ENCODE data around the gene TBCA. TPM values are rescaled to one million over a fixed set of nuclear protein-coding genes. Genes with fewer than 3 reads are reported as not detected.

TBCA gene, protein sequence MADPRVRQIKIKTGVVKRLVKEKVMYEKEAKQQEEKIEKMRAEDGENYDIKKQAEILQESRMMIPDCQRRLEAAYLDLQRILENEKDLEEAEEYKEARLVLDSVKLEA
- 142 and 199 TPM in 2 replicates for polyA plus RNA-seq (2012; rRNA removed)
- 233 and 412 TPM in 2 replicates for polyA plus RNA-seq (2012; cell fraction: cytosol; rRNA removed)
- 49.2 and 52.3 TPM in 2 replicates for polyA plus RNA-seq (2012; cell fraction: nucleus; rRNA removed)

DNA sequence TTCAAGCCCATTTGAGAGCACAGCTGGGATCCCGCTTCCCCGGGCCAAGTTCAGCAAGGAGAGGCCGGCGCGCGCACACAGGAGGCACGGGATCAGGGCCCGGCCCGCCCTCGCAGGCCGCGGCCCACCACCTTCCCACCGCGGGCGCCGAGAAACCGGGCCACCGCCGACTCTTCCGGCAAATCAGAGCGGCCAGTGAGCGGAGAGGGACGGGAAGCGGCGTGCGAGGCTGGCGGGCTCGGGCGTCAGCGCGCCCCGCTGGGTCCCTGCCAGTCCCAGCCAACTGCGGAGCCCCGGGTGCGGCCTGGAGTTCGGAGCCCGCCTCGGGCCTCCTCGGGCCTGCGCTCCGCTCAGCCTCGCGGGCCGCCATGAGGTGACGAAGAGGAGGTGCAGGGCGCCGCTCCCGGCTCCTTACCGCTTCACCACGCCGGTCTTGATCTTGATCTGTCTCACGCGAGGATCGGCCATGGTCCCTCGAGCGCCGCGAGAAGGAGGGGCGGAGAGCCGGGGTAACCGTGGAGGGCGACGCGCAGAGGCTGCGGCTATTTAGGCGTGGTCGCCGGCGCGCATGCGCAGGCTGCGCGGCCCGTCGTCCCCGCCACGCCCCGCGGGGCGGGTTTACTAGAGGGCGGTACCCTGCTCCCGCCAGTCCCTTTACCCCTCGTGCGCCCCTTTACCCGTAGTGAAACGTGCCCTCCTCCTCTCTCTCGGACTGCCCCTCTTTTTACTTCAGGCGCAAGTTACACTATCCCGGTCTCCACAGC is at the start of gene TBCA:
TBCA (minus strand) TSS at position 550 of the 764 bp plus-strand sequence; CDS start at position 468, 82 bp downstream.
- H3K4me1 ChIP-seq (ENCODE audit: control insufficient read depth in 1 of 2, insufficient read depth in 2 of 2, low read depth in 1 of 2, low read length in 1 of 2): peaks cover 0 to 14% of the 10 kb centered on the region in 2 experiments; a peak in 3 of 4 replicates
- TF ChIP-seq NRF1 (IDR thresholded peaks at IDR 0.05; ENCODE audit: low read depth, low read length) (peak; percentile 94), YY1 (IDR thresholded peaks at IDR 0.05; ENCODE audit: low read depth) (peak; percentile 73; the same call in 1 of the 2 replicates), RFX5 (IDR thresholded peaks at IDR 0.05; ENCODE audit: low read length) (no peak), POLR2AphosphoS5 (IDR thresholded peaks at IDR 0.05; ENCODE audit: low read depth, low read length) (peak; percentile 85), RCOR1 (IDR thresholded peaks at IDR 0.05; ENCODE audit: low read length) (no peak), TAF1 (IDR thresholded peaks at IDR 0.05; ENCODE audit: borderline replicate concordance, low read depth, low read length) (peak; percentile 54; the same call in 1 of the 2 replicates), CHD2 (IDR thresholded peaks at IDR 0.05; ENCODE audit: low read length, partially characterized antibody) (peak; percentile 7), MEF2A (IDR thresholded peaks at IDR 0.05; ENCODE audit: borderline replicate concordance, low read depth) (no peak), MXI1 (IDR thresholded peaks at IDR 0.05; ENCODE audit: low read depth, low read length) (peak; percentile 84; the same call in 1 of the 2 replicates), SMC3 (IDR thresholded peaks at IDR 0.05; ENCODE audit: low read depth, low read length) (no peak), GATA2 (CRISPR knock-in tag; IDR thresholded peaks at IDR 0.05) (peak; percentile 53), SIN3A (IDR thresholded peaks at IDR 0.05; ENCODE audit: borderline replicate concordance, low read depth, low read length) (0 out of 2 replicates have a peak, but pooled peaks have one; percentile 11)
- TF ChIP-seq, protein P1, sequence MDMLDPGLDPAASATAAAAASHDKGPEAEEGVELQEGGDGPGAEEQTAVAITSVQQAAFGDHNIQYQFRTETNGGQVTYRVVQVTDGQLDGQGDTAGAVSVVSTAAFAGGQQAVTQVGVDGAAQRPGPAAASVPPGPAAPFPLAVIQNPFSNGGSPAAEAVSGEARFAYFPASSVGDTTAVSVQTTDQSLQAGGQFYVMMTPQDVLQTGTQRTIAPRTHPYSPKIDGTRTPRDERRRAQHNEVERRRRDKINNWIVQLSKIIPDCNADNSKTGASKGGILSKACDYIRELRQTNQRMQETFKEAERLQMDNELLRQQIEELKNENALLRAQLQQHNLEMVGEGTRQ (IDR thresholded peaks at IDR 0.05; ENCODE audit: borderline replicate concordance, low read depth, low read length): peak; percentile 26; the same call in 1 of the 2 replicates
- TF ChIP-seq, protein P2, sequence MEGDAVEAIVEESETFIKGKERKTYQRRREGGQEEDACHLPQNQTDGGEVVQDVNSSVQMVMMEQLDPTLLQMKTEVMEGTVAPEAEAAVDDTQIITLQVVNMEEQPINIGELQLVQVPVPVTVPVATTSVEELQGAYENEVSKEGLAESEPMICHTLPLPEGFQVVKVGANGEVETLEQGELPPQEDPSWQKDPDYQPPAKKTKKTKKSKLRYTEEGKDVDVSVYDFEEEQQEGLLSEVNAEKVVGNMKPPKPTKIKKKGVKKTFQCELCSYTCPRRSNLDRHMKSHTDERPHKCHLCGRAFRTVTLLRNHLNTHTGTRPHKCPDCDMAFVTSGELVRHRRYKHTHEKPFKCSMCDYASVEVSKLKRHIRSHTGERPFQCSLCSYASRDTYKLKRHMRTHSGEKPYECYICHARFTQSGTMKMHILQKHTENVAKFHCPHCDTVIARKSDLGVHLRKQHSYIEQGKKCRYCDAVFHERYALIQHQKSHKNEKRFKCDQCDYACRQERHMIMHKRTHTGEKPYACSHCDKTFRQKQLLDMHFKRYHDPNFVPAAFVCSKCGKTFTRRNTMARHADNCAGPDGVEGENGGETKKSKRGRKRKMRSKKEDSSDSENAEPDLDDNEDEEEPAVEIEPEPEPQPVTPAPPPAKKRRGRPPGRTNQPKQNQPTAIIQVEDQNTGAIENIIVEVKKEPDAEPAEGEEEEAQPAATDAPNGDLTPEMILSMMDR (IDR thresholded peaks at IDR 0.05): peak; percentile 27; the same call in 1 of the 2 replicates
- TF ChIP-seq, protein P3, sequence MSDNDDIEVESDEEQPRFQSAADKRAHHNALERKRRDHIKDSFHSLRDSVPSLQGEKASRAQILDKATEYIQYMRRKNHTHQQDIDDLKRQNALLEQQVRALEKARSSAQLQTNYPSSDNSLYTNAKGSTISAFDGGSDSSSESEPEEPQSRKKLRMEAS (IDR thresholded peaks at IDR 0.05; ENCODE audit: low read depth): peak; percentile 80
- TF ChIP-seq, protein P4, sequence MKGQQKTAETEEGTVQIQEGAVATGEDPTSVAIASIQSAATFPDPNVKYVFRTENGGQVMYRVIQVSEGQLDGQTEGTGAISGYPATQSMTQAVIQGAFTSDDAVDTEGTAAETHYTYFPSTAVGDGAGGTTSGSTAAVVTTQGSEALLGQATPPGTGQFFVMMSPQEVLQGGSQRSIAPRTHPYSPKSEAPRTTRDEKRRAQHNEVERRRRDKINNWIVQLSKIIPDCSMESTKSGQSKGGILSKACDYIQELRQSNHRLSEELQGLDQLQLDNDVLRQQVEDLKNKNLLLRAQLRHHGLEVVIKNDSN (IDR thresholded peaks at IDR 0.05; ENCODE audit: borderline replicate concordance, low read depth): peak; percentile 89
- TF ChIP-seq, protein P5, sequence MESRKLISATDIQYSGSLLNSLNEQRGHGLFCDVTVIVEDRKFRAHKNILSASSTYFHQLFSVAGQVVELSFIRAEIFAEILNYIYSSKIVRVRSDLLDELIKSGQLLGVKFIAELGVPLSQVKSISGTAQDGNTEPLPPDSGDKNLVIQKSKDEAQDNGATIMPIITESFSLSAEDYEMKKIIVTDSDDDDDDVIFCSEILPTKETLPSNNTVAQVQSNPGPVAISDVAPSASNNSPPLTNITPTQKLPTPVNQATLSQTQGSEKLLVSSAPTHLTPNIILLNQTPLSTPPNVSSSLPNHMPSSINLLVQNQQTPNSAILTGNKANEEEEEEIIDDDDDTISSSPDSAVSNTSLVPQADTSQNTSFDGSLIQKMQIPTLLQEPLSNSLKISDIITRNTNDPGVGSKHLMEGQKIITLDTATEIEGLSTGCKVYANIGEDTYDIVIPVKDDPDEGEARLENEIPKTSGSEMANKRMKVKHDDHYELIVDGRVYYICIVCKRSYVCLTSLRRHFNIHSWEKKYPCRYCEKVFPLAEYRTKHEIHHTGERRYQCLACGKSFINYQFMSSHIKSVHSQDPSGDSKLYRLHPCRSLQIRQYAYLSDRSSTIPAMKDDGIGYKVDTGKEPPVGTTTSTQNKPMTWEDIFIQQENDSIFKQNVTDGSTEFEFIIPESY (IDR thresholded peaks at IDR 0.05; ENCODE audit: borderline replicate concordance, low read depth): no peak
- TF ChIP-seq, protein P6, sequence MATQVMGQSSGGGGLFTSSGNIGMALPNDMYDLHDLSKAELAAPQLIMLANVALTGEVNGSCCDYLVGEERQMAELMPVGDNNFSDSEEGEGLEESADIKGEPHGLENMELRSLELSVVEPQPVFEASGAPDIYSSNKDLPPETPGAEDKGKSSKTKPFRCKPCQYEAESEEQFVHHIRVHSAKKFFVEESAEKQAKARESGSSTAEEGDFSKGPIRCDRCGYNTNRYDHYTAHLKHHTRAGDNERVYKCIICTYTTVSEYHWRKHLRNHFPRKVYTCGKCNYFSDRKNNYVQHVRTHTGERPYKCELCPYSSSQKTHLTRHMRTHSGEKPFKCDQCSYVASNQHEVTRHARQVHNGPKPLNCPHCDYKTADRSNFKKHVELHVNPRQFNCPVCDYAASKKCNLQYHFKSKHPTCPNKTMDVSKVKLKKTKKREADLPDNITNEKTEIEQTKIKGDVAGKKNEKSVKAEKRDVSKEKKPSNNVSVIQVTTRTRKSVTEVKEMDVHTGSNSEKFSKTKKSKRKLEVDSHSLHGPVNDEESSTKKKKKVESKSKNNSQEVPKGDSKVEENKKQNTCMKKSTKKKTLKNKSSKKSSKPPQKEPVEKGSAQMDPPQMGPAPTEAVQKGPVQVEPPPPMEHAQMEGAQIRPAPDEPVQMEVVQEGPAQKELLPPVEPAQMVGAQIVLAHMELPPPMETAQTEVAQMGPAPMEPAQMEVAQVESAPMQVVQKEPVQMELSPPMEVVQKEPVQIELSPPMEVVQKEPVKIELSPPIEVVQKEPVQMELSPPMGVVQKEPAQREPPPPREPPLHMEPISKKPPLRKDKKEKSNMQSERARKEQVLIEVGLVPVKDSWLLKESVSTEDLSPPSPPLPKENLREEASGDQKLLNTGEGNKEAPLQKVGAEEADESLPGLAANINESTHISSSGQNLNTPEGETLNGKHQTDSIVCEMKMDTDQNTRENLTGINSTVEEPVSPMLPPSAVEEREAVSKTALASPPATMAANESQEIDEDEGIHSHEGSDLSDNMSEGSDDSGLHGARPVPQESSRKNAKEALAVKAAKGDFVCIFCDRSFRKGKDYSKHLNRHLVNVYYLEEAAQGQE (IDR thresholded peaks at IDR 0.05; ENCODE audit: low read depth, low read length): 0 out of 2 replicates have a peak, but pooled peaks have one; percentile 24
- H3K9ac ChIP-seq: peak within 1 kb of the TSS; percentile 93
- H3K79me2 ChIP-seq (ENCODE audit: insufficient read depth): peaks cover 49% of the 10 kb centered on the region
- no peaks in the 10 kb centered on the region for H3K9me3 ChIP-seq
- peak; percentile 94 for DNase-seq
- under 1% methylated on average over 17 of the region's 89 CpGs for WGBS (ENCODE audit: low lambda C conversion rate)
- H3K4me3 ChIP-seq (ENCODE audit: low read depth in 2 of 2, low read length in 1 of 2): peak within 1 kb of the TSS; percentile 65 to 89
- peak within 1 kb of the TSS; percentile 84 for H3K4me2 ChIP-seq
- H3F3A ChIP-seq (replicated peaks; ENCODE audit: insufficient read depth): peaks cover 5% of the 10 kb centered on the region
- peak within 1 kb of the TSS; percentile 93 for H2AFZ ChIP-seq (ENCODE audit: low read depth)
- H3K27me3 ChIP-seq (ENCODE audit: insufficient read depth): no peaks in the 10 kb centered on the region
- peaks cover 46% of the 10 kb centered on the region for H4K20me1 ChIP-seq (ENCODE audit: insufficient read depth)
- no peaks in the 10 kb centered on the region for H3K9me2 ChIP-seq
- H3K36me3 ChIP-seq (replicated peaks in 1 of 2; ENCODE audit: control insufficient read depth in 1 of 2, insufficient read depth in 2 of 2, low read length in 1 of 2): peaks cover 9 to 21% of the 10 kb centered on the region in 2 experiments
- ChIA-PET POLR2A (no interaction called here), CTCF (interaction anchor here (1.5 kb wide), 1 partner anchor 129 kb away, joined by 5 read pairs; no protein-coding TSS in a partner anchor)
- peak within 1 kb of the TSS; percentile 84 to 90 for H3K27ac ChIP-seq (ENCODE audit: low read depth in 2 of 2, low read length in 1 of 2)
